ENCODE measurements around the gene RHOG. TPM values are rescaled to one million over a fixed set of nuclear protein-coding genes. Genes with fewer than 3 reads are reported as not detected.

Gene RHOG
- total RNA-seq, 1 donor from 2014 or later, result 46.8 TPM

DNA sequence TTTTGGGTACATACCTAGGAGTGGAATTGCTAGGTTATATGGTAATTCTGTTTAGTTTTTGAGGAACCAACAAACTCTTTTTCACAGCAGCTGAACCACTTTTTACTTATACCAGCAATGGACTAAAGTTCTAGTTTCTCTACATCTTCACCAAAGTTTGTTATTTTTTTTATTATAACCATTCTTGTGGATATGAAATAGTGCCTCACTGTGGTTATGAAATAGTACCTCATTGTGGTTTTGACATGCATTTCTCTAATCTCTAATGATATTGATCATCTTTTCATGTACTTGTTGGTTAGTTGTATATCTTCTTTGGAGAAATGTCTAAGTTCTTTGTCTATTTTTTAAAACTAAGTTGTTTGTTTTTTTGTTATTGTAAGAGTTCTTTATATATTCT lies 41.9 kb upstream of the RHOG start:
- Mint-ChIP-seq H3K4me3 (ENCODE audit: unreplicated experiment) (no peak overlapping the region), H3K36me3 (ENCODE audit: unreplicated experiment) (no peaks in the 10 kb centered on the region), H3K4me1 (ENCODE audit: unreplicated experiment) (peaks cover 16% of the 10 kb centered on the region), H3K27ac (ENCODE audit: unreplicated experiment) (no peak overlapping the region), H3K9me3 (ENCODE audit: unreplicated experiment) (no peaks in the 10 kb centered on the region), H3K27me3 (ENCODE audit: unreplicated experiment) (no peaks in the 10 kb centered on the region)
- DNase-seq (ENCODE audit: extremely low spot score, unreplicated experiment), result no peak
- TF ChIP-seq CTCF (IDR thresholded peaks at IDR 0.05), result no peak

- peaks cover 16% of the 10 kb centered on the region for H3K4me1 Mint-ChIP-seq (ENCODE audit: unreplicated experiment)
- H3K27ac Mint-ChIP-seq (ENCODE audit: unreplicated experiment), result peak overlapping the region; percentile 48
- TF ChIP-seq CTCF (IDR thresholded peaks at IDR 0.05), result no peak
- H3K9me3 Mint-ChIP-seq (ENCODE audit: unreplicated experiment), result no peaks in the 10 kb centered on the region
- DNase-seq (ENCODE audit: extremely low spot score, unreplicated experiment), result no peak
- H3K4me3 Mint-ChIP-seq (ENCODE audit: unreplicated experiment), result no peak overlapping the region
- no peaks in the 10 kb centered on the region for H3K36me3 Mint-ChIP-seq (ENCODE audit: unreplicated experiment)
- H3K27me3 Mint-ChIP-seq (ENCODE audit: unreplicated experiment), result no peaks in the 10 kb centered on the region
These were observed 40.0 kb upstream of the RHOG start for GRCh38 chr11:3880724-3881123.

DNA sequence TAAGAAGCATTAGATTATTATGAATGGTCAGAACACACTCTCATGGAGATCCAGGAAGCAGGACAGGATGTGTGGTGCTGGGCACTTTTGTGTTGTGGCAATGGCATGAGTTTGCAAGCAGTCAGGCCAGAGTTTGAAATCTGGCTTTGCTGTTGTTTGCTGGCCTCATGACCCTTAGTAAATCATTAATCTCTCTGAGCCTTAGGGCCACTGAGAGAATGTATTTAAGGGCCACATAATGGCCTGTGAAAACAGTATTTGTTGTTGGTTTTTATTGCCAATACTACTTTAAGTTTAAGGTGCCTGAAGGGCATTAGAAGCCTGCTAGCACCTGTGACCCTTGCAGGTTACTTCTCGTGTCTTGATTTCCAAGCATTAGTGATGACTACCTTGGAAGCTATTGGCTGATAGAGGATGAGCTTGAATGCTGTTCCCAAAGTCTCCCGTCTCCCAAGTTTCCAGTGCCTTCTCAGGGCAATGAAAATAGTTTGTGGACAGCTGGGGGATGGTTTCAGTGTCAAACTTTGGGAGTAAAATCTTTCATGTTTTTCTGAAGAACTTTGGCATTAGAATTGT lies 39.3 kb upstream of the RHOG start:
- no peaks in the 10 kb centered on the region for H3K36me3 Mint-ChIP-seq (ENCODE audit: unreplicated experiment)

DNA sequence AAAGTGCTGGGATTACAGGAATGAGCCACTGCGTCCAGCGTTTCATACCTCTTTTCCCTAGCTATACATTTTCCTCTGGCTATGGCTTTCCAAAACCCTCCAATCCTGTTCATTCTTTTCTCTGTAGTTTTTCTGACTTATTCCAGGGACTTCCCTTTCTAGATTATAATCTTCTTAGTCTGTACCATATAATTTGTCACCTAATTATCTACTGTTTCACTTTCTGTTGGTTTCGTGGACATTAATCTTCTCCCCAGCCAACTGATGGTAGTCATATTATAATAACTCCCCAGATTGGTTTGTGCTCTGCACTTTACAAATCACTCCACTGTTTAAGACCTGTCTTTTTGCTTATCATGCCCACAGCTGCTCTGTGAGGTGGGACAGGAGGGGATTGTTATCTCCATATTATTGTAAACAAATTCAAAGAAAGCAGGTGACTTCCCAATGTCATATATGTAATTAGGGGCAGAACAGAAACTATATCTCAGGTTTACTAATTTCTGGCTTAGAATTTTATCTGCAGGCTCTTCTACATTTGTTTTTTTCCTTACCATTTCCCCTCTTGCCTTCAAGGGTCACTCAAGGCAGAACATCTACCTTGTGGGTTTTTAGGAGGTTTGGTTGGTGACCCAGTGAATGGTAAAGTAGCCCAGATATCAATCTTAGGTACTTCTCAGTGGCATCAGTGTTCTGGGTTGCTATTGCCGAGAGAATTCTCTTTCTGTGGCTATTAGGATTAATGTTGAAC lies 38.6 kb upstream of the RHOG start:
- Mint-ChIP-seq H3K4me1 (ENCODE audit: unreplicated experiment) (peaks cover 16% of the 10 kb centered on the region), H3K27ac (ENCODE audit: unreplicated experiment) (peak overlapping the region; percentile 24)

More for the DNA sequence above, 39.3 kb upstream of the RHOG start:
- peaks cover 16% of the 10 kb centered on the region for H3K4me1 Mint-ChIP-seq (ENCODE audit: unreplicated experiment)
- no peaks in the 10 kb centered on the region for H3K9me3 Mint-ChIP-seq (ENCODE audit: unreplicated experiment)
- H3K27me3 Mint-ChIP-seq (ENCODE audit: unreplicated experiment), result no peaks in the 10 kb centered on the region
- no peak for TF ChIP-seq CTCF (IDR thresholded peaks at IDR 0.05)
- H3K27ac Mint-ChIP-seq (ENCODE audit: unreplicated experiment), result peak overlapping the region; percentile 24
- DNase-seq (ENCODE audit: extremely low spot score, unreplicated experiment), result no peak
- no peak overlapping the region for H3K4me3 Mint-ChIP-seq (ENCODE audit: unreplicated experiment)

More for the DNA sequence above, 38.6 kb upstream of the RHOG start:
- no peak for DNase-seq (ENCODE audit: extremely low spot score, unreplicated experiment)
- Mint-ChIP-seq H3K9me3 (ENCODE audit: unreplicated experiment) (no peaks in the 10 kb centered on the region), H3K36me3 (ENCODE audit: unreplicated experiment) (no peaks in the 10 kb centered on the region), H3K27me3 (ENCODE audit: unreplicated experiment) (no peaks in the 10 kb centered on the region), H3K4me3 (ENCODE audit: unreplicated experiment) (no peak overlapping the region)
- no peak for TF ChIP-seq CTCF (IDR thresholded peaks at IDR 0.05)

All from osteocyte (in vitro differentiated cells).